ENCODE results near the gene KPNA4.

DNA sequence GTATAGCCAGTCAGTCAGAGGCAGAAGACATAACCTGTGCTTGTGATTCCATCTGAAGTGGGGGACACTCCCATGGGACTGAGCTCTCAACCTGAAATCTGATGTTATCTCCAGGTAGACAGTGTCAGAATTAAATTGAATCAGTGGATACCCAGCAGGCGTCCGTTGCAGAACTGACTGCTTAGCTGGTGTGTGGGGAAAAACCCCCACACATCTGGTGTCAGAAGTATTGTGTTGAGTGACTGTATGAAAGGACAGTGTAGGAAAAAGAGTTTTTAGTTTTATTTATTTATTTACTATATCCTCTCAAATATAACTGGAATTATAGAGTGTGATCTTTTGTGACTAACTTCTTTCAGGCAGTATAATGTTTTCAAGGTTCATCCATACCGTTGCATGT, 10.4 kb downstream of the KPNA4 start:
- TF ChIP-seq POLR2A (IDR thresholded peaks at IDR 0.05) (no peak), EP300 (IDR thresholded peaks at IDR 0.05; ENCODE audit: low read depth) (no peak)
- TF ChIP-seq, protein P1, sequence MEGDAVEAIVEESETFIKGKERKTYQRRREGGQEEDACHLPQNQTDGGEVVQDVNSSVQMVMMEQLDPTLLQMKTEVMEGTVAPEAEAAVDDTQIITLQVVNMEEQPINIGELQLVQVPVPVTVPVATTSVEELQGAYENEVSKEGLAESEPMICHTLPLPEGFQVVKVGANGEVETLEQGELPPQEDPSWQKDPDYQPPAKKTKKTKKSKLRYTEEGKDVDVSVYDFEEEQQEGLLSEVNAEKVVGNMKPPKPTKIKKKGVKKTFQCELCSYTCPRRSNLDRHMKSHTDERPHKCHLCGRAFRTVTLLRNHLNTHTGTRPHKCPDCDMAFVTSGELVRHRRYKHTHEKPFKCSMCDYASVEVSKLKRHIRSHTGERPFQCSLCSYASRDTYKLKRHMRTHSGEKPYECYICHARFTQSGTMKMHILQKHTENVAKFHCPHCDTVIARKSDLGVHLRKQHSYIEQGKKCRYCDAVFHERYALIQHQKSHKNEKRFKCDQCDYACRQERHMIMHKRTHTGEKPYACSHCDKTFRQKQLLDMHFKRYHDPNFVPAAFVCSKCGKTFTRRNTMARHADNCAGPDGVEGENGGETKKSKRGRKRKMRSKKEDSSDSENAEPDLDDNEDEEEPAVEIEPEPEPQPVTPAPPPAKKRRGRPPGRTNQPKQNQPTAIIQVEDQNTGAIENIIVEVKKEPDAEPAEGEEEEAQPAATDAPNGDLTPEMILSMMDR (IDR thresholded peaks at IDR 0.05): no peak
